NCI-H1105 (cell line): ENCODE measurements around the gene MADD.
A peak's percentile ranks its signal among the peaks of the same experiment; 100 is the strongest.

Experiments used
- DNase-seq: peaks from one replicate; lab custom pipeline; 2025; lab: John Stamatoyannopoulos, UW

The MADD gene

GRCh38 chr11:47356998-47357329 is 87.0 kb downstream of the MADD start:
- no peak for DNase-seq

DNA sequence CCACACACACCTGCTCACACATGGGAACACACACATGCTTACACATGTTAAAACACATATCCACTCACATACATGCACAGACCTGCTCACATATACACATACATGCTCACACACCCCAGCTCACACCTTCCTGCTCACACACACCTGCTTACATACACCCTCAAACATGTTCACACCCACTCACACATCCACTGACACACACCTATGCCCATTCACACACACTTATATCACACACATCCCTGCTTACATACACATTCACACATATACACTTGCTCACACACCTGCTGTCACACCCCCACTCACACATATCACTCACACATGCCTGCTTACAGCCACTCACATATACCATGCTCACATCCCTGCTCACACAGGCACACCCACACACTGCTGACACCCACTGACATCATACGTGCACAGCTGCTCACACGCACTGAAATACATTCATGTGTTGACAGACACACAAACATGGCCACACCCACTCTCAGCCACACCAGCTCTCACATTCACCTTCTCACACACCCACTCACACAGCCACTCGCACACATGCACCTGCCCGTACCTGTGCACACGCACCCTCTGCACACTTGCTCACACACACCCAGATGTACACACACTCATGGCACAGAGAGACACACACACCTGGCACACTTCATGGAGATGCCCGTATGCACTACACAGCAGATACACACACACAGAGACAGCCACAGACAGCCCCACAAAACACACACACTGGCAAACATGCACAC is 88.2 kb downstream of the MADD start:
- DNase-seq, result no peak

- no peak for DNase-seq
Observed at GRCh38 chr11:47358731-47359051, 88.8 kb downstream of the MADD start.

DNA sequence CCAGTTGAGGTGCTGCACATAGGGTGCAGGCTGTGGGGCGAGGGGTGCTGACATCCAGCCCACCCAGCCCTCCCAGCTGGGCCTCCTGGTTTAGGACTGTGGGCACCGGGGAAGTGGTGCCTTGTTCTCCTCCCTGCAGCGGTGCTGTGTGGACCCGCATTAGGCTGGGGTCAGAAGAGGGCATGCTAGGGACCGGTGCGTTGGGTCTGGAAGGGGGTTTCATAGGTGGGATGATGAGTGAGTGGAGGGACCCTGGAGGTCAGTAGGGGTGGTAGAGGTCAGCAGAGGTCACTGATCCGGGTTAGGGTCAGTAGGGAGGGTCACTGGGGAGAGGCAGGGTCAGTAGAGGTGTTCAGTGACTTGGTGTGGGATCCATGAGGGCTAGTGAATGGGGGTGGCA is 89.2 kb downstream of the MADD start:
- DNase-seq, result no peak

DNA sequence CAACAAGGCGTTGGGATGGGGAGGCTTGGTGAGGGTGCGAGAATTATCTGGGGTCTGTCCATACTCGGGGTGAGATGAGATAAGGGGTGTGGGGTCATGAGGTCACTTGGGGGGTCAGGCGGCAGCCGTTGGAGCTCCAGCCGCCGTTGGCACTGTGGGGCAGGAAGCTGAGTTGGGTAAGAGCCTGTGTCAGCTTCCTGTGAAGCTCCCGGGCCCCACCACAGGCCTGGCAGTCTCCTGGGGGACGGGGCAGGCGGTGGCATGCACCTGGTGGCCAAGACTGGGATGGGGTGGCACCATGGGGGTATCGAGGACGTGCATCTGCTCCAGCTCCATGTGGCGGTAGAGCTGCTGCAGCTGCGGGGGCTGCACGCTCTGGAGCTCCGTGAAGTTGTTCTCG is 89.7 kb downstream of the MADD start:
- DNase-seq, result no peak

DNA sequence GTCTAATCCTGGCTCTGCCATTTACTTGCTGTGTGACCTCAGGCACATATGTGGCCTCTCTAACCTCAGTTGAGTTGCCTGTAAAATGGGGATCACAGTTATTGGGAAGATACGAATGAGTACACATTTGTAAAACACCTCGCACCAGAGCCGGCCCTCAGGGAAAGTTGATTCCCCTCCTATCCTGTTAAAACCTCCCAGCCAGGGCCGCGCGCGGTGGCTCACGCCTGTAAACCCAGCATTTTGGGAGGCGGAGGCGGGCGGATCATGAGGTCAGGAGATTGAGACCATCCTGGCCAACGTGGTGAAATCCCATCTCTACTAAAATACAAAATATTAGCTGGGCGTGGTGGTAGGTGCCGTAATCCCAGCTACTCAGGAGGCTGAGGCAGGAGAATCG is 90.4 kb downstream of the MADD start:
- DNase-seq, result no peak

GRCh38 chr11:47361419-47361818 is 91.5 kb downstream of the MADD start:
- no peak for DNase-seq

DNA sequence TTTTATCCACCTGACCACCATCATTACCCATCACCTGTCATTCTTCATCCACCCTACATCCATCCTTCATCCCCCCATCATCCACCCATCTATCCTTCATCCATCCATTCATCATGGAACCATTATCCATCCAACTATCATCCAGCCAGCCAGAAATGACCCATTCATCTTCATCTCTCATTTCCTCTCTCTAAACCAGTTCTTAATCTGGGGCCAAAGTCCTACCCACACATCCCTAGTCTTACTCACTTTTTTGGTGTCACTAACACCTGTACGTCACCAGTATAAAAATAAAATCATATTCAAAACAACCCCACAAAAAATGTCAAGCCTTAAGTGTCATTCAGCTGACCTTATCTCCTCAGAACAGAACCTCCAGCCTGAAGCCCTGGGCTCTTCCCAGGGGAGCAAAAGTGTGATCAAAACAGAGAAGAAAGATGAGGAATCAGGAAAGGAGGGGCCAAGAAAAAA is 96.1 kb downstream of the MADD start:
- DNase-seq, result no peak

GRCh38 chr11:47369676-47370075 is 99.7 kb downstream of the MADD start:
- DNase-seq, result no peak

DNA sequence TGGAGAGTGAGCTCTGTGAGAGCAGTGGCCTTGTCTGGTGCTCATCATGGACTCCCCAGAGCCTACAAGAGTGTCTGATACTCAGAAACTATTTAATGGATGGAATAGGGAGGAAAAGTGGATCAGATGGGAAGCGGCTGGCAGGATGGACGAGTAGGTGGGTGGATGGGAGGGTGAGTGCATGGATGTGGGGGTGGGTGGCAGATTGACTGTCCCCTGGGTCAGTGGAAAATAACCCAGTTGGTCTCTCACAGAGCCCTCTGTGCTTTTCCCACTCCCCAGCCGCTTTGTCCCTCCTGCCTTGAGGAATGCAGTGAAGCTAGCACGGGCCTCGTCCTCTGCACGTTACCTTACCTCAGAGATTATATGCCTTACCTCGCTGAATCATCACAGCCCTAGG is 102.5 kb downstream of the MADD start:
- DNase-seq, result no peak

GRCh38 chr11:47373876-47374719 is 104.2 kb downstream of the MADD start:
- DNase-seq, result peak; percentile 69

DNA sequence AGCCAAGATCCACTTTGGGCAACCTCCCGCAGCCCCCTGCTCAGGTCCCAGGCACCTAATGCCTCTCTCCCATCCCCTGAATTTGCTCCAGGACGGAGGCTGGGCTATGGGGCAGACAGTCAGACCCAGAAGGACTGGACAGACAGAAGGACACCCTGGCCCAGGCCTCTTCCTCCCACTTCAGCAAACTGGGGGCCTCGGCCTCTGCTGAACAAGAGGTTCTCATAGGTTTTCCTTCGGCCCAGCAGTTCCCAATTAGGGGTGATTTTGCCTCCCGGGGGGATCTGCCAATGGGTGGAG is 104.7 kb downstream of the MADD start:
- DNase-seq, result no peak

- DNase-seq, result no peak
Observed at GRCh38 chr11:47375020-47375419, 105.1 kb downstream of the MADD start.

GRCh38 chr11:47375546-47376085 is 105.7 kb downstream of the MADD start:
- DNase-seq, result no peak

DNA sequence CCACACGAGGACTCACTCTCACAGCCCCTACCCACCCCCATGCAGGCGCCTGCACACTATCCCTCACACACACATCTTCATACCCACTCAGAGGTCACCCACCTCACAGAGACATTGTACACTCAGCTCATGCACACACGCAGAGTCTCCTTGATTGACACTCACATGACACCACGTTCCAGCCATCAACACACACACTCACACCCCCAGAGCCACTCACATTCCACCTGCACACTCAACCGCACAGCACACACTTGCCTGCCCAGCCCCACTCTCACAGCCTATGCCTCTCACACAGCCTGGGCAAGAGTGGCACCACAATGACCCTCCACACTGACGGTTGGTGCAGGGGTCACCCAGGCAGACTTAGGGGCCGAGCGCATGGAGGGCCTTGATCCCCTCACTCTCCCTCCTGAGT is 106.2 kb downstream of the MADD start:
- no peak for DNase-seq

DNA sequence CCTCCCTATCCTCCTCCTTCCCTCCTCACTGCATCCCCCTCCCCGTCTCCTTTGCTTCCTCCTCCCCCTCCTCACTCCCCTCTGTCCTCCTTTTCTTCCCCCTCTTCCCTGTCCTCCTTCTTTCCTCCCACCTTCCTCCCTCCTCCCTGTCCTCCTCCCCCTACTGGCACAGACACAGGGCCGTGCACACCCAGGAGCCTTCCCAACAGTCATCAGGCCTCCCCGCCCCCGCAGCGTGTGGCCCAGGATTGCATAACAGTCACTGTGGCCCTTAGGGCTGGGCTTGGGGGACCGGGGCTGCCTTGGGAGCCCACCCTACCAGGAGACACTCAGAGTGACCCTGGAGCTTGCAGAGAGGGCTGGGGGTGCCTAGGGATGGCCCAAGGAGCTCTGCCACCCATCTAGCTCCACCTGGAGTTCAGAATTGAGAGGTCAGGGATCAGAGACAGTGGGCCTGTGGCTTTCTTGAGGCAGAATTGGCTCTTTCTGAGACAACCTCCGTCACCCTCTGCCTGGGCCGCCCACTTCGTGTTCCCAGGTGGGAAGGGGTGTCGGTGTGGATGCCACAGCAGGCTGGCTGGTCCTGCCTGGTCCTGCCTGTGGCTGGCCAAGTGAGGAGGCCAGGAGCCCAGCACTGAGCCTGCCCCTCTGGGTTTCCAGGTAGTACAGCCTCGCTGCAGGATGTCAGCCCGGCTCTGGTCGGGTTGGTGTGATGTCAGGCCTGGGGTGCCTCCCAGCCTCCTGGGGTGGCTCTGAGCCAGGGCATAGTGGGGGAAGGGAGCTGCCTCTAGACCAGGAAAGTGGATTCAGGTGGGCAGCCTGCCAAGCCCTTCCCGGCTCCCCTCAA is 106.8 kb downstream of the MADD start:
- DNase-seq, result no peak

DNA sequence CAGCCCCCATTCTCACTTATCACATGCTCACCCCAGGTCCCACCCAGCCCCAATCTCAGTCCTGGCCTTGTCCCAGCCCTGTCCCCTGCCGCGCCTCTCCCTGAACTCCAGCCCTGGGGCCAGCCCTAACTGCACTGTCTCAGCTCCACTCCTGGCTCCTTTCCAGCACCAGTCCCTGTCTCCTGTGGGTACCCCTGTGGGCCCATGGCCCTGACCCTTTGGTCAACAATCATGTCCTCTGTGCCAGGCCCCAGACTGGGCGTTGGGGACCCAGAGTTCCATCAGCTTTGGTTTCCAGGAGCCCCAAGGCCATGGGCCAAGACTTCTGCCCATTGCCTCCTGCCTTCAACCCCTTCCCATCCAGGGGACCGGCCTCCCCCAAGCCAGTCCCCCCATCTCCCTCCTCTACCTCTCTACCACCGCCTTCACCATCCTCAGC is 107.7 kb downstream of the MADD start:
- DNase-seq, result no peak

DNA sequence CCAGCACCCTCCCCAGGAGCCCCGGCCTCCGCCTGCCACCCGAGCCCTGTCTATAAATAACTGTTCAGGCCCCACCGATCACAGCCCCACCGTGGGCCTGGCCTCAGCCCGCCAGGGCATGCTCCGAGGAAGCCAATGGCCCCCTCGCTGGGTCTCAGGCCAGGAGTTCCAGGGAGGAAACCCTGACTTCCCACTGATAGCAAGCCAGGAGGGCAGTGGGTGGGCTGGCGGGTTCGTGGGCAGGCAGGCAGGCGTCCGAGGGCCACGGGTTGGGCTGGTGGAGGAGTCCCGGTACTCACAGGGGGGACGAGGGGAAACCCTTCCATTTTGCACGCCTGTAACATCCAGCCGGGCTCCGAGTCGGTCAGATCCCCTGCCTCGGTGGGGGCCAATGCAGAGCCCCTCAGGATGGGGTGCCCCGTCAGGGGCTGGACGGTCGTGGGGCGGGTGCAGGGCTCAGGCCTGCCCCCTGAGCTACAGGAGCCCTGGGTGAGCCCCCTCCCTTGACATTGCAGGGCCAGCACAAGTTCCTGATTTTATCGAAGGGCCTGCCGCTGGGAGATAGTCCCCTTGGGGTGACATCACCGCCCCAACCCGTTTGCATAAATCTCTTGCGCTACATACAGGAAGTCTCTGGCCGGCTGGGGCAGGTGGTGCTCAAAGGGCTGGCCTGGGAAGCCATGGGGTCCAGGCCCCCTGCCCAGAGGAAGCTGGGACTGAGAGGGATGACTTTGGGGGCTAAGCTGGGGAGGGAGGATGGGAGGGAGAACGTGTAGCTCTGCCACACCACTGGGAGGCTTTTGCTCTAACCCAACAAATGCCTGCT is 108.3 kb downstream of the MADD start, which contains the start of gene SPI1:
Gene SPI1, minus strand, starts transcription at position 538 of the 826 bp plus-strand sequence. Its CDS starts 194 bp downstream, at position 344.
- DNase-seq, result no peak

DNA sequence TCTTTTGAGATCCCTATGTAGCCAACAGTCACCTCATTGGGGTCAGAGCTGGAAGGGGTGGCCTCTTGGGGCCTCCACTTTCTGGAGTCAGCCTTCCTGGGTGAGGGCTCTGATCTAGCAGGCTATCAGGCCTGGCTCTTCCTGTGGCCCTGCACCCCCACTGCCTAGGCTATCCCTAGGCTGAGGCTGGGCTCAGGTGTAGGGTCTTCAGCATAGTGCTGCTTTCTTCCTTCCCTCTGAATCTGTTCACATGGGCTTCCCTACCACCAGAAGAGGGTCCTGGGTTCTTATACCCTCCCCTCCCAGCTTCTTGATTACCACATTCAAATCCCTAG is 108.9 kb downstream of the MADD start:
- no peak for DNase-seq

DNA sequence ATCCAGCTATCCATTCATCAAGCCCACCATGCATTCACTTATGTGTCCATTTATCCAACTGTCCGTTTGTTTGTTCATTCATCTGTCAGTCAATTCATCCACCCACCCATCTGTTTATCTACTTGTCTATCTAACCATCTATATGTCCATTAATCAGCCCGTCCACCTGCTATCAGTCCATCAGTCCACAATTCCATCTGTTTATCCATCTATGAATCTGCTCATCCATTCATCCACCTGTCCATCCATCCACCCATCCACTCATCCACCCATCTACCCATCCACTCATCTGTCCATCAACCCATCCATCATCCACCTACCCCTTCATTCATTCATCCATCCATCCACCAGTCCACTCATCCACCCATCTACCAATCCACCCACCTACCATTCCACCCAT is 109.4 kb downstream of the MADD start:
- DNase-seq, result no peak
